GM12801 (cell line): ENCODE data around the gene AKAP6.

Source experiments
- CTCF ChIP-seq: IDR thresholded peaks from one replicate; pipeline ENCODE4 v1.5.1; 2011; ENCODE audit warnings: control low read depth; ENCODE audit not compliant: insufficient read length; ENCODE audit errors: extremely low read depth

Gene AKAP6

DNA sequence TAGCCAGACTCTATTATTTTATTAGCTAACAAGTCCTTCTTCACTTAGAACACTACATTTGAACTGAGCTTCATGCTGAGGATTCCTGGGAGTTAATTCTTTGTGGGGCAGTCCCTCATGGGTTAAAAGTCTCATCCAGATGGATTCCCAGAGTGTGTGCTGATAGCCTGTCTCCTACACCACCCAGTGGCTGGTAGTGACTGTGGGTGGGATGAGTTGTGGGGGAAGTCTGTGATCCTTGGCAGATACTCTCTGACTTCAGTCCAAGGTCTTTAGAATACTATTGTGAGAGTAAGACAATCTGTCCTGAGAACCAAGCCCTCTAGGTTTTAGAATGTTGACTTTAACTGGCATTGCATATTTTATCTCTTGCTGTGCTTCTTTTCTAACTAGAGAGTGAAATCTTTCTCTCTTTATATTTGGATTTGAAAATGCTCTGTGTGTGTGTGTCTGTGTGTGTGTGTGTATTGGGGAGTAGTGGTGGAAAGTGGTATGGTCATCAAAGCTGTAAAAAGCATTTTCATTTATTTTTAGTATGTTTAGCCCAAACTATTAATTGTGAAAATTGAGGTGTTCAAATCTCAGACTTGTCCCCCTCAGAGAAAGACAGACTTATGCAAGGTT lies 37.3 kb downstream of the AKAP6 start:
- no peak for TF ChIP-seq CTCF

- TF ChIP-seq CTCF = no peak
These were observed 37.9 kb downstream of the AKAP6 start for GRCh38 chr14:32366986-32367385.

DNA sequence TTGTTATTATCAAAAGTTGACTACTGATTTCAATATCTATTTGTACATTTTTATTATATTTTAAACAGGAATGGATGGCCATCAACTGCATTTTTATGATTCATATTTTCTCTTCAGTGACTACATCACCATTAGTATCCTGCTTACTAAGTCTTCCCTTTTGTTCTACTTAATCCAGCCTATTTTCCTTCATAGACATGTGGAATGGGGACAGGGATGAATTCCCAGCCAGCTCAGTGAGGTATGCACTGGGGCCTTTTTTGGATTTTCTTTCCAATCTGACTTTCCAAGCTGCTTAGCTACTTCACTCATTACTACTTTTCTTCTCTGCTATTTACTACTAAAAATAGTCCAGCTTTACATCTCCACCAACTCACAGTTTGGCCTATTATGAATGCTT lies 38.4 kb downstream of the AKAP6 start:
- no peak for TF ChIP-seq CTCF

- no peak for TF ChIP-seq CTCF
These were observed 39.0 kb downstream of the AKAP6 start for GRCh38 chr14:32368107-32368506.

- TF ChIP-seq CTCF = no peak
These were observed 41.6 kb downstream of the AKAP6 start for GRCh38 chr14:32370714-32371113.

- no peak for TF ChIP-seq CTCF
These were observed 43.1 kb downstream of the AKAP6 start for GRCh38 chr14:32372154-32372553.

DNA sequence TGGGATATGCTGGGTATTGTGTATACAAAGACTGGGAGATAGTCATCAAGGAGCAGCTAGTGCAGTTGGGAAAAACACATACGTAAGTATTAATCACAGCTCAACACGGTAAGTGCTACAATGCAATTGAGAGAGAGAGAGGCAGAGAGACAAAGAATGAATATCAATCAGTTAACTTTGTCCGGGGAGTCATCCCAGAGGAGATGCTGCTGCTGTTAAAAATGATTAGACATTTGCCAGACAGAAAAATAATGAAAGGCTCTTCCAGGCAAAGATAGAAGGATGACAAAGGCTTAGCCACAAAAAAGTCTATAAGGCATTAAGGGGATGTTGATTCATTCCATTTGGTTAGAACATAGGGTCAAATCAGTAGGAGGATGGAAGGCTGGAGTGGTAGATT lies 45.1 kb downstream of the AKAP6 start:
- no peak for TF ChIP-seq CTCF
